GM20000 (cell line): ENCODE data around the gene MICAL2.
A peak's percentile ranks its signal among the peaks of the same experiment; 100 is the strongest.

Experiments used
- DNase-seq: peaks from one replicate; pipeline ENCODE4 v3.0.0; 2012; ENCODE audit warnings: low spot score
- CTCF ChIP-seq: IDR thresholded peaks from 2 replicates; pipeline ENCODE4 v1.5.1; 2012; ENCODE audit warnings: mild to moderate bottlenecking, control low read depth; ENCODE audit errors: extremely low read depth, missing control alignments

The MICAL2 gene

GRCh38 chr11:12289667-12290476 lies 179.5 kb downstream of the MICAL2 start:
- peak; percentile 8 for DNase-seq
- TF ChIP-seq CTCF = no peak

DNA sequence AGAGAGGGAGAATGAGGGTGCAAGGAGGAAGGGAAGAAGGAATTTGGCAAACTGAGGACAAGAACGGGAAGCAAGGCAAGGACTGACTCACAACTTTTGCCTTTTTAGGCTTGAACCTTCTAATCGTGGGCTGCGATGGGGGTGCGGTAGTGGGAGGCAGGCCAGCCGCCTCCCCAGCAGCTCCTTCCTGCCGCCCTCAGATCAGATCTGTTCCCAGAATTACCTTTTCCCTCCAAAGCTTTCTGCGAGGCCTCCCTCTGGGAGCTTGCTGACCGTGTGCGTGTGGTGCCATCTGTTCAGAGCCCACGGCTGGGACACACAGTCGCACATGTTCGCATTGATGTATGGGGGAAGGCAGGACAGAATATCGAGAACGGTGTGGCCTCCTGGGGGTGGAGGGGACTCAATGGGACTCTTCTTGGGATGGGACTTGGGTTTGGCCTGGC lies 180.1 kb downstream of the MICAL2 start:
- DNase-seq = peak; percentile 1
- no peak for TF ChIP-seq CTCF

DNA sequence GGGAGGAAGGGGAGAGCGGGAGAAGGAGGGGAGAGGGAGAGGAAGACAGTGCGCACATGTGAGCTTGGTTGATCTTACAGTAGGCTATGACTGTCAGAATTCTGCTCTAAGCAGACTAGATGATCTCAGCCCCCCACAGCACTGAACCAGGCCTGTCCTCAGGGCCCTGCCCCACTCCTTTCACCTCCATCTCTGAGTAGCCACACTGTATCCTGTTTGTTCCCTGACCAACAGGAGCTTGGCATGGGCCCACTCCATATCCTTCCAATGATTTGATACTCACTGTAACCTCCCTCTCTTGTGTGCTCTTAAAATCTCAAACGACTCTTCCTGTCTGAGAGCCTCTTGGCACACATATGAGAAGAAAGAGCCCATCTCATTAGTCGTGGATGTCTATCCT lies 180.9 kb downstream of the MICAL2 start:
- peak; percentile 1 for DNase-seq
- TF ChIP-seq CTCF = no peak

DNA sequence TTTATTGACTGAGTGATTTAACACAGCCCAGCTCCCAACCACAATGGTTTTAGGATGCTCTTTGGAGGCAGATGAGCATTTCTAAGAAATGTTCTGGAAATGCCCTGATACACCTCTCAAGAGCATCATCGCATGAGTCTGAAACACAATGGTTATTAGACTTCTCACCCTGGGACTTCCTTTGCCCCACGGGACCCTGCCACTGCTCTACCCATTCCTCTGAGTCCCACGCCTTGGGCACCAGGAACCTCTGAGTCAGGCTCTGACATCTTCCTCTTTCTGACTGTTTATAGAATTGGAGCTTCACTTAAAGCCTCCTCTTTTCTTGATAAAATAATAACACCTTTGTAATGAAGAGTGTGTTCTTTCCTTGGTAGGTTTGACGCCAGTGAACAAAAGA lies 181.4 kb downstream of the MICAL2 start:
- DNase-seq = no peak
- no peak for TF ChIP-seq CTCF

- DNase-seq = peak; percentile 2
- TF ChIP-seq CTCF = no peak
These were observed 182.4 kb downstream of the MICAL2 start for GRCh38 chr11:12292766-12293165.

- DNase-seq = no peak
- no peak for TF ChIP-seq CTCF
These were observed 183.1 kb downstream of the MICAL2 start for GRCh38 chr11:12293486-12293885.

DNA sequence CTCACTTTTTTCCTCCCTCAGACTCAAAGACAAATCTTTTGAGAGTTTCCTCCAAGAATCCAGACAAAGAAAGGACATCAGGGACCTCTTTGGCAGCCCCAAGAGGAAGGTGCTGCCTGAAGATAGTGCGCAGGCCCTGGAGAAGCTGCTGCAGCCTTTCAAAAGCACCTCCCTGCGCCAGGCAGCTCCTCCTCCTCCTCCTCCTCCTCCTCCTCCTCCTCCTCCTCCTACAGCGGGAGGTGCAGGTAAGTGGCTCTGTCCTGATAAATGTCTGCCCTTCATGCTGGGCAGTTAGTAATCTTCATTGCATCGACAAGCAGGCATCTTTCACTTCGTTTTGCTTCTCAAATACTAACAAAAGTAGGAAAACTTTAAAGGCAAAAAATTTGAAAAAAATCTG lies 184.2 kb downstream of the MICAL2 start:
- DNase-seq = no peak

More for the DNA sequence above, 184.2 kb downstream of the MICAL2 start:
- no peak for TF ChIP-seq CTCF
